Measurements from ENCODE around the gene PTOV1. TPM values are rescaled to one million over a fixed set of nuclear protein-coding genes. Genes with fewer than 3 reads are reported as not detected.
"Not testable (repeated sequence)": the region's sequence is repeated elsewhere in the genome, so short reads cannot be mapped to it uniquely, and the experiment has no call there.

PTOV1 gene
- polyA plus RNA-seq, 1 donor, result 296 TPM

DNA sequence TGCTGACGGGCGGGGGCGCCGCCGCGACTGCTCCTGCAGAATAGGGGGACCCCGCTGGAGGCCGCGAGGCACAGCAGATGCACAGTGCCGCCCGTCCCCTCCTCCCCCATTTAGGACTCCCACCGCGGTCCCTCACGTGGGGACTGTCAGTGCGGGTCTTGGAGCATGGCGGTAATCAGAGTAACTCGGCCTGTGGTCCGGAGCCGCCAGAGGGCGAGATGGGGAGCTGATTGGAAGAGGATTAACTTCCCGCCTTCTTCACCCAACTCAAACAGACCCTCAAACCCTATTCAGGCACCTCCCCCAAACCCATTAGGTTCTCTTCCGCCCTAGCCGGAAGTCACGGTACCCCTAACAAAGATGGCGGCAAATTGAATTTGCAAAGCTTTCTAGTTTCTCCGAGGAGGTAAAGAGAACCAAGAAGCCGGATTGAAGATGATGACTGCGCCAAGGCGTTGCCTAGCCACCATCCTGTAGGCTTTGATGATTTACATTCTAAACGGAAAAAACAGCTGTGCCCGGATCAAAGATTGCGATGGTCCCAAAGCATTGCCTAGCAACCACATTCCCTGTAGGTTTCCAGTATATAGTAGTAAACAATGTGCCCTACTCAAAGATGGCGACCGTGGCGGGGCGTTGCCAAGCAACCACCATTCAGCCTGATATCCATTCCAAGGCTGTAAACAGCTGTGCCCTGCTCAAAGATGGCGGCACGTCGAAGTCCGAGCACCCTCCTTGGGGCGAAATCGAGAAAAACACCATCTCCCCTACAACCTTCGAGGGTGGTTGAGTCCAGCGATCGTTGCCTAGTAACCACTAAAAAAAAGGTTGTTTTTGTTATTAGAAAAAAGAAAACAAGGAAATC lies 37.7 kb upstream of the PTOV1 start, which contains the start of gene FUZ:
FUZ (minus strand) TSS at position 296 of the 865 bp plus-strand sequence; CDS start at position 110, 186 bp downstream.
- DNase-seq, result peak; percentile 99

DNA sequence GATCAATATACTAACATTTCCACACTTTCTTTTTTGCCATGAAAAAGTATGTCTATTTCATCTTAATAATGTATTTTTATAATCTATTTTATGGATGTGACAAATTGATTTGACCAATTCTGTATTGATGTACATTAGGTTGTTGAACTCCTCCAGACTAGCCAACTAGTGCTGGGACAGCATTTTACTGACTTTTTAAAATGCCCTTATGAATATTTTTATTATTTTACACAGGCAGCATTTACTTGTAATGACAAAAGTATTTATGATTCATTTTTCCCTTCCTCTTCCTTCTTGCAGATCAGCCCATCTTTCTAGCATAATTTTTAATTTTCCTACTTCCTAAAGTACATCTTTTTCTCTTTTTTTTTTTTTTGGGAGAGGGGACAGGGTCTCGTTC lies 36.9 kb upstream of the PTOV1 start:
- DNase-seq, result no peak

DNA sequence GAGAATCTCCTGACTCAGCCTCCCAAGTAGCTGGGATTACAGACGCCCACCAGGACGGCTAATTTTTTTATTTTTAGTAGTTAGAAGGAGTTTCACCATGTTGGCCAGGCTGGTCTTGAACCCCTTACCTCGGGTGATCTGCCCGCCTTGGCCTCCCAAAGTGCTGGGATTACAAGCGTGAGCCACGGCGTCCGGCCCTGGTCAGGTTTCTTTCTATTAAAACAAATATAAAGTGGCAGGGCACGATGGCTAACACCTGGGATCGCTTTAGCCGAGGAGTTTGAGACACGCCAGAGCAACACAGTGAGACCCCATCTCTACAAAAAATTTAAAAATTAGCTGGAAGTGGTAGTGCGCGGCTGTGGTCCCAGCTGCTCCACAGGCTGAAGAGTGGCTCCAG lies 34.4 kb upstream of the PTOV1 start:
- DNase-seq, result no peak

GRCh38 chr19:49817964-49818648 lies 32.9 kb upstream of the PTOV1 start, which contains the start of gene MED25:
MED25 (plus strand) TSS chr19:49818289; CDS start chr19:49818342, 53 bp downstream.
- peak; percentile 90 for DNase-seq

DNA sequence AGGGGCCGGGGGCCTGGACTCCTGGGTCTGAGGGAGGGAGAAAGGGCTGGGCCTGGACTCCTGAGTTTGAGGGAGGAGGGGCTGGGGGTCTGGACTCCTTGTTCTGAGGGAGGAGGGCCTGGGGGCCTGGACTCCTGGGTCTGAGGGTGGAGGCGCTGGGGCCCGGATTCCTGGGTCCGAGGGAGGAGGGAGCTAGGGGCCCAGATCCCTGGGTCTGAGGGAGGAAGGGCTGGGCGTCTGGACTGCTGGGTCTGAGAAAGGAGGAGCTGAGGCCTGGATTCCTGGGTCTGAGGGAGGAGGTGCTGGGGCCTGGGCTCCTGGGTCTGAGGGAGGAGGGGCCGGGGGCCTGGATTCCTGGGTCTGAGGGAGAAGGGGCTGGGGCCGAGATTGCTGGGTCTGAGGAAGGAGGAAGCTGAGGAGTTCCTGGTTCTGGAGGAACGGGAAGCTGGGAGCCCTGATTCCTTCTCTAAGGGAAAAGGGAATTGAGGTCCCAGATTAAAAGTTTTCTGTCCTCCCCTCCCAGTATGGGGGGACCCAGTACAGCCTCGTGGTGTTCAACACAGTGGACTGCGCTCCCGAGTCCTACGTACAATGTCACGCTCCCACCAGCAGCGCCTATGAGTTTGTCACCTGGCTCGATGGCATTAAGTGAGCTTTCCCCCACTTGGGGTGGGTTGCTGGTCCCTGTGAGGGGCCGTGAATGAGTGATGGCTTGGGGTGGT lies 32.1 kb upstream of the PTOV1 start:
- DNase-seq, result no peak

- DNase-seq, result not testable (repeated sequence)
These were observed 31.4 kb upstream of the PTOV1 start for GRCh38 chr19:49819452-49820115.

- no peak for DNase-seq
These were observed 30.8 kb upstream of the PTOV1 start for GRCh38 chr19:49820125-49820524.

DNA sequence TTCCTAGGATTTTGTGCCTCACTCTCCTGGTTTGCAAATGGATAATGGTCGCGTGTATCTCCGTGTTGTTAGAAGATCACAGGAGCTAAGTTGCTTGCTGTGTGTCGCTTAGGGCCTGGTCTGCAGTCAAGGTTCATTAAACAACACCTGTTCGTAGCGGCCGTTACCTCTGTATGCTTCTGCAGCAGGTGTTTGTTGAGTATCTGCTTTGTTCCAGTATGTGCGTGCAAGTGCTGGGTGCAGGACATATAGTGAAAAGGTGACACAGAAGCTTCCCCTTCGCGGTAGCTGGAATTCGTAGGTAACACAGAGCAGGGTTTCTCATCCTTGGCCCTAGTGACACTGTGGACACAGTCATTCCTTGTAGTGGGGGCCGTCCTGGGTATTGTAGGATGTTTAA lies 27.5 kb upstream of the PTOV1 start:
- DNase-seq, result no peak

GRCh38 chr19:49824662-49825061 lies 26.3 kb upstream of the PTOV1 start:
- no peak for DNase-seq

- no peak for DNase-seq
These were observed 23.9 kb upstream of the PTOV1 start for GRCh38 chr19:49827034-49827433.

- DNase-seq, result no peak
These were observed 21.8 kb upstream of the PTOV1 start for GRCh38 chr19:49829200-49829599.

DNA sequence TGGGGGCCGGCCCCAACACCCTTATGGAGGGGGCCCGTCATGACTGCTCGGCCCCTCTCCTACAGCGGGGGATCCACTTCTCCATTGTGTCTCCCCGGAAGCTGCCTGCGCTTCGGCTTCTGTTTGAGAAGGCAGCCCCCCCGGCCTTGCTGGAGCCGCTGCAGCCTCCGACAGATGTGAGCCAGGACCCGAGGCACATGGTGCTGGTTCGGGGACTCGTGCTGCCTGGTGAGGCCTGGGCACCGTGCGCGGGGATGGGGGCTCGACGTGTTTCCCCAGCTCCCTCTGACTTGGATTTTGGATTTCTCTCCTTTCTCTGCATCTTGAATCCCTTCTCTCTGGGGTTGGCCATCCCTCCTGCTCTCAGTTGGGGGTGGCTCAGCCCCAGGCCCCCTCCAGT lies 21.2 kb upstream of the PTOV1 start:
- no peak for DNase-seq

- DNase-seq, result no peak
These were observed 20.2 kb upstream of the PTOV1 start for GRCh38 chr19:49830766-49831165.

- no peak for DNase-seq
These were observed 19.4 kb upstream of the PTOV1 start for GRCh38 chr19:49831592-49831991.

- DNase-seq, result no peak
These were observed 18.4 kb upstream of the PTOV1 start for GRCh38 chr19:49832556-49832955.

DNA sequence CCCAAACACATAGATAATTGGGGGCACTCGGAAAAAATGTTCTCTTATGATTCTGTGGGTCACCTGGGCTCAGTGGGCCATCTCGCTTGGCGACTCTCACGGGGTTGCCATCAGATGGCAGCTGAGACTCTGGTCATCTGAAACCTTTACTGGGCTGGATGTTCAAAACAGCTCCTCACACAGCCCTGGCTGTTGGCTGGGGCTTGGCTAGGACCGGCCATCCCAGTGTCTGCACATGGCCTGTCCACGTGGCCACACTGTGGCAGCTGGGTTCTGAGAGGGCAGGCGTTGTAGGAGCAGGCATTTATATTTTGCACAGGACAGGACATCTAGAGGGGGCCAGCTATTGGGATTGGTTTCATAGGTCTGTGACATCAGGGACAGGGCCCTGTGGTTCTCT lies 17.4 kb upstream of the PTOV1 start:
- DNase-seq, result no peak

GRCh38 chr19:49835562-49835961 lies 15.4 kb upstream of the PTOV1 start:
- no peak for DNase-seq

DNA sequence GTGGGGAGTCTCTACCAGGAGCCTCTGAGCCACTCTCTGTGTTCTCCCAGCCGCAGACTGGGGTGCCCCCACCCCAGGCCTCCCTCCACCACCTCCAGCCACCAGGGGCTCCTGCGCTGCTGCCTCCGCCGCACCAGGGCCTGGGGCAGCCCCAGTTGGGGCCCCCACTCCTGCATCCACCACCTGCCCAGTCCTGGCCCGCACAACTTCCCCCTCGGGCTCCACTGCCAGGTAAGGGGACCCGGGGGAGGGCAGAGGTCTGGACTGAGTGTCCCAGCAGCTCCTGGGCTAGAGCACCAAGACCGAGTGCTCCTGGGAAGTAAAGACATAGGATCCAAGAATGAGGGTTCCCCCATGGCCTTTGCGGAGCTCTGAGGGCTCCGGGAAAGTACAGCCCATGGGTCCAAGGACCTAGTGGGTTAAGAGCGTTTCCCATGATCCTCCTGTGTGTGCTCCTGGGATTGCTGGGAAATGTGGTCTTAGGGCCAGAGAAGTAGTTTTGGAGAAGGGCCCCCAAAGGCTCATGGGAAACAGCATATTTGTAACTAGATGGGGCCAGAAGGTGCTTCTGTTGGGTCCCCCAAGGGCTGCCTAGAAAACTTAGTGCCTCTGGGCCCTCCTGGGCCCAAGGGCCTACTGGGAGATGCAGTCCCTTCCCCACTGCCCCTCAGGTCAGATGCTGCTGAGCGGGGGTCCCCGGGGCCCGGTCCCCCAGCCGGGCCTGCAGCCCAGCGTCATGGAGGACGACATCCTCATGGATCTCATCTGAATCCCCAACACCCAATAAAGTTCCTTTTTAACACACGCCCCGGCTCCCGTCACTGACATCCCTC lies 14.6 kb upstream of the PTOV1 start:
- no peak for DNase-seq

- DNase-seq, result no peak
These were observed 14.0 kb upstream of the PTOV1 start for GRCh38 chr19:49837009-49837310.

DNA sequence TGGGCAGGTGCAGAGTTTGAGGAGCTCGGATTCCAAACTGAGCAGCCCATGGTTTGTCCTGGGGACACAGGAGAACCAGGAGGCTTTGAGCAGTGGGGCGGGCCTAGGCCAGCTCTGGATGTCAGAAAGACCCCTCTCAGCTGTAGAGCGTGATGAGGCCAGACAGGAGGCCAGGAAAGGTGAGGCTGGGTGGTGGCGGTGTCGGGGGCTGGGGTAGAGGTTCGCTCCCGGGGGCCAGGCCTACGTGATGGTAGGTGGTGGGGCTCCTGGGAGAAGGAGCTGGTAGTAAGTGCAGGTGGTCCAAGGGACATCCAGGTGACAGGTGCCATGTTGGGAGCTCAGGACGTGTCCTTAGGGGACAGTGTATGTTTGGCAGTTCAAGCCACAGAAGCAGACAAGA lies 13.5 kb upstream of the PTOV1 start:
- DNase-seq, result no peak

GRCh38 chr19:49838885-49839588 lies 11.9 kb upstream of the PTOV1 start:
- DNase-seq, result no peak
